ENCODE measurements around the gene MAGI1. TPM values are rescaled to one million over a fixed set of nuclear protein-coding genes. Genes with fewer than 3 reads are reported as not detected.

The MAGI1 gene
- total RNA-seq, 1 donor from 2014 or later = 47.1 TPM

DNA sequence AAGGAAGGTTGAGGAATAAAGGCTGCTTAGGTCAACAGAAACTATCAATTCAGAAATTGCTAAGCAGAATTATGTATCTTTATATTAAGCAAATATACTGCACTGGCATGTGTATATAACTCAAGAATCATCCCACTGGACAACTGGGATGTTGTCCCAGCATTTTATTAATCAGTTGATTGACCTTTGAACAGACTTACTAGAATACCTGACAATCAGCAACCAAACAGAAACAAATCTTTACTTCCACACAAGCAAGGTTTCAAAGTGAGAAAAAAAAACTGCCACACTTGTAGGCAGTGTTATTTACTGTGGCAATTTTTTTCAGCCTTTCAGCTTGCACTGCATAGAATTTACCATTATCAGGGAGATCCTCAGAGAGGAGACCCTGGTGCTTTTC lies 218.8 kb downstream of the MAGI1 start:
- H3K4me3 ChIP-seq = no peak overlapping the region
- H3K4me1 ChIP-seq = no peaks in the 10 kb centered on the region
- no peak for TF ChIP-seq POLR2A (IDR thresholded peaks at IDR 0.05)
- no peak for TF ChIP-seq CTCF (IDR thresholded peaks at IDR 0.05)
- no peak for TF ChIP-seq POLR2AphosphoS5 (IDR thresholded peaks at IDR 0.05; ENCODE audit: insufficient read depth in 1 of 2, low read depth in 1 of 2)
- H3K27ac ChIP-seq = no peak overlapping the region
- intact Hi-C loops (cut with DNase I) = no loop called here
- no peaks in the 10 kb centered on the region for H3K9me3 ChIP-seq
- no peaks in the 10 kb centered on the region for H3K36me3 ChIP-seq
- H3K27me3 ChIP-seq = no peaks in the 10 kb centered on the region
- no peak for DNase-seq (ENCODE audit: extremely low spot score in 2 of 2)

DNA sequence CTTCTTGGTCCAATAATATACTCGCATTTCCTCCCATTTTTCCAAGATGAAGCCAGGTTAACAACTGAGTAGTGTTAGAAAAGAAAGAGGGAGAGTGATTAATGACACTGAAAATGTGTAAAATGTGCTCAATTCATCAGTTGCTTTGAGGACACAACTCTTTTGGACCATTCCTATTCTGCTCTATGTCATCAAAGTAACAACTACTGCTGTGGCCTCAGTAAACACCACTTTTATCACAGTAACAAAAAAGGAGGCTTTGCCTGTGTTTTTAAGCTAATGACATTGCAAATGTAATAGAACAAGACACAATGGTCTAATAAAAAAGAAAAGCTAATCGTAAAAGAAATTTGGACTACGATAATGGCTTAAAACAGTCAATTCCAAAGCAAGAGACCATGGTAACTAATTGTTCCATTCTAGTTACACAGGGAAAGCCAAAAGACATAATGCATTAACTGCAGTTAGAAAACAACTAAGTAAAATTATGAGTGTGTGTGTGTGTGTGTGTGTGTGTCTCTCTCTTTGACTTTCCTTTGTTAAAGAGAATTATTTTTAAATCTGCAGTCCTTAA lies 221.1 kb downstream of the MAGI1 start:
- H3K27ac ChIP-seq = no peak overlapping the region
- no peaks in the 10 kb centered on the region for H3K27me3 ChIP-seq
- DNase-seq (ENCODE audit: extremely low spot score in 2 of 2) = no peak
- no peaks in the 10 kb centered on the region for H3K36me3 ChIP-seq
- no peak for TF ChIP-seq POLR2A (IDR thresholded peaks at IDR 0.05)
- no peak overlapping the region for H3K4me3 ChIP-seq
- intact Hi-C loops (cut with DNase I) = no loop called here
- H3K9me3 ChIP-seq = no peaks in the 10 kb centered on the region
- no peaks in the 10 kb centered on the region for H3K4me1 ChIP-seq

DNA sequence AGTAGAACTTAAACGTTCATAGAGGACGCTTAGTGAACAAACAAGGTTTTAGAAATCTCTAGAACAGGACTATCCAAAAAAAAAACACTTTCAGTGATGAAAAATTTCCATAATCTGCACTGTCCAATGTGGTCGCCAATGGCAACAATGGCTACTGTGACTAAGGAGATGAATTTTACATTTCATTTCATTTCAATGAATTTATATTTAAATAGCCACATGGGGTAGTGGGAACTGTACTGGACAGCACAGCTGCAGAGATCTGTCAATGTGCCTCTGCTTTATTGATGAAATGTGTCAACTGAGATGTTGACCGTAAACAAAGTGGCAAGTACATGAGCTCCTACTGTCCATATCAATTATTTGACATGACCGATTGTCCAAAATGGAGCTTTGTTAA lies 222.5 kb downstream of the MAGI1 start:
- H3K4me3 ChIP-seq = no peak overlapping the region
- no peak overlapping the region for H3K27ac ChIP-seq
- H3K36me3 ChIP-seq = no peaks in the 10 kb centered on the region
- no peaks in the 10 kb centered on the region for H3K27me3 ChIP-seq
- DNase-seq (ENCODE audit: extremely low spot score in 2 of 2) = no peak
- intact Hi-C loops (cut with DNase I) = no loop called here
- peaks cover 9% of the 10 kb centered on the region for H3K4me1 ChIP-seq
- TF ChIP-seq POLR2AphosphoS5 (IDR thresholded peaks at IDR 0.05; ENCODE audit: insufficient read depth in 1 of 2, low read depth in 1 of 2) = no peak
- no peak for TF ChIP-seq POLR2A (IDR thresholded peaks at IDR 0.05)
- TF ChIP-seq CTCF (IDR thresholded peaks at IDR 0.05) = no peak
- H3K9me3 ChIP-seq = no peaks in the 10 kb centered on the region

DNA sequence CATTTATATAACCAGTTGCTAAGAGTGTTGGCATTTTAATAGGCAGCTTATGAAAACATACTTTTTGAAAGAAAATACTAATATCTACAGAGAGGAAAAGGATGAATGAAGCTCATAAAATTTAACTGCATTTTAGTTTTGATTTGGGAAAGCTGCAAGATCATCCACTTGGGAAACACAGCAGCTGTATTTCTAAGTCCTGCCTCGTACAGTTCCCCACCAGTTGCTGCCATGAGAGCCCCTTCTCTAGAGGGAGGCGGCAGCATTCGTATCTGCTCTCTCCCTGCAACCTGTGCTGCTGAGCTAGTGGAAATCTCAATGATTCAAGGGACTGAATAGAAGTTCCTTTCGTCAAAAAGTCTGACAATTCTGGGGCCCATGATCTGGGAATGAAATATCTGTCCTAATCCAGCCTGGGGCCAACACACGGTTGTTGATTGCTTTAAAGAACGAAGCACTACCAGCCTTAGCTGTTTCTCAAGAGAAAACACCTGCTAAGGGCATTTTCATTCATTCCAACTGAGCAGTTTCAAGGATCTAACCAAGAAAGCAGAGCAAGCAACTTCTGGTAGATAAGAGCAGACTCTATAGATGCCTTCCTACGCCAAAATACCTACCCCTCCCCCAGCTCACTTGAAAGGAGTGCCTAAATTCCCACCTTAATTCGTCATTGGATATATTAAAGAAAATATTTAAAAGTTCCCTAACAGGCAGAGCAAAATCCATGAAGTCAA lies 223.7 kb downstream of the MAGI1 start:
- Histone ChIP-seq H3K27ac (no peak overlapping the region), H3K4me1 (peaks cover 12% of the 10 kb centered on the region), H3K9me3 (no peaks in the 10 kb centered on the region), H3K27me3 (no peaks in the 10 kb centered on the region), H3K4me3 (no peak overlapping the region), H3K36me3 (no peaks in the 10 kb centered on the region)
- intact Hi-C loops (cut with DNase I) = no loop called here
- TF ChIP-seq POLR2A (IDR thresholded peaks at IDR 0.05) (no peak), POLR2AphosphoS5 (IDR thresholded peaks at IDR 0.05; ENCODE audit: insufficient read depth in 1 of 2, low read depth in 1 of 2) (no peak), CTCF (IDR thresholded peaks at IDR 0.05) (no peak)
- no peak for DNase-seq (ENCODE audit: extremely low spot score in 2 of 2)

- TF ChIP-seq POLR2AphosphoS5 (IDR thresholded peaks at IDR 0.05; ENCODE audit: insufficient read depth in 1 of 2, low read depth in 1 of 2) (no peak), CTCF (IDR thresholded peaks at IDR 0.05) (no peak), POLR2A (IDR thresholded peaks at IDR 0.05) (no peak)
- H3K9me3 ChIP-seq = no peaks in the 10 kb centered on the region
- no peaks in the 10 kb centered on the region for H3K36me3 ChIP-seq
- H3K4me3 ChIP-seq = no peak overlapping the region
- DNase-seq (ENCODE audit: extremely low spot score in 2 of 2) = no peak
- intact Hi-C loops (cut with DNase I) = no loop called here
- no peaks in the 10 kb centered on the region for H3K27me3 ChIP-seq
- no peak overlapping the region for H3K27ac ChIP-seq
- H3K4me1 ChIP-seq = peaks cover 12% of the 10 kb centered on the region
Measured at GRCh38 chr3:65811892-65812291, 226.8 kb downstream of the MAGI1 start.

Measured in vagina (tissue), 2 donors.